Mesenchymal stem cell (in vitro differentiated cells and primary cell): ENCODE data around the gene IFRD2.

Experiments
- DNase-seq: peaks from one replicate; pipeline ENCODE4 v3.0.0-alpha.2; 2013
- H2AFZ ChIP-seq: one replicate; pipeline ENCODE4 v1.6.1; 2013; ENCODE audit warnings: low read depth, mild to moderate bottlenecking, control low read depth, inconsistent platforms, low read length, moderate library complexity
- H2AK5ac ChIP-seq: 2 replicates; pipeline ENCODE4 v1.6.1; 2013; ENCODE audit warnings: low read length, moderate library complexity, mild to moderate bottlenecking, inconsistent platforms; ENCODE audit not compliant: severe bottlenecking
- H2BK120ac ChIP-seq: one replicate; pipeline ENCODE4 v1.6.1; 2013; ENCODE audit warnings: low read depth, mild to moderate bottlenecking, inconsistent platforms, low read length, moderate library complexity
- H2BK12ac ChIP-seq, 2 experiments: one replicate each; pipeline ENCODE4 v1.6.1; 2013; ENCODE audit warnings: inconsistent platforms in 2 of 2, low read length in 2 of 2, mild to moderate bottlenecking in 2 of 2, moderate library complexity in 2 of 2, control low read depth in 1 of 2
- H2BK15ac ChIP-seq: one replicate; pipeline ENCODE4 v1.6.1; 2013; ENCODE audit warnings: mild to moderate bottlenecking, low read depth, inconsistent platforms; ENCODE audit not compliant: poor library complexity, severe bottlenecking
- H2BK5ac ChIP-seq: 2 replicates; pipeline ENCODE4 v1.6.1; 2013; ENCODE audit warnings: low read depth, mild to moderate bottlenecking, low read length, control low read depth, inconsistent platforms; ENCODE audit not compliant: poor library complexity, severe bottlenecking
- H3K14ac ChIP-seq, 2 experiments: one replicate each; pipeline ENCODE4 v1.6.1; 2013; ENCODE audit warnings: inconsistent platforms in 2 of 2, low read length in 2 of 2, control low read depth in 1 of 2, mild to moderate bottlenecking in 1 of 2, moderate library complexity in 1 of 2
- H3K18ac ChIP-seq, 2 experiments: one replicate each; pipeline ENCODE4 v1.6.1; 2013; ENCODE audit warnings: inconsistent platforms in 2 of 2, low read length in 2 of 2, control low read depth in 1 of 2, low read depth in 1 of 2, mild to moderate bottlenecking in 1 of 2
- H3K23ac ChIP-seq, 2 experiments: one replicate each; pipeline ENCODE4 v1.6.1; 2013; ENCODE audit warnings: inconsistent platforms in 2 of 2, low read length in 2 of 2, mild to moderate bottlenecking in 2 of 2, moderate library complexity in 2 of 2, control low read depth in 1 of 2
- H3K27ac ChIP-seq: 2 replicates; pipeline ENCODE4 v1.5.1; 2013; ENCODE audit warnings: mild to moderate bottlenecking, moderate library complexity, low read length, control low read depth, inconsistent platforms; ENCODE audit not compliant: poor library complexity, severe bottlenecking
- H3K27me3 ChIP-seq, 2 experiments: 2 replicates each; pipeline versions ENCODE4 v1.6.1 to v1.7.0; 2013; ENCODE audit warnings: low read length in 2 of 2, mild to moderate bottlenecking in 2 of 2, moderate library complexity in 2 of 2, control low read depth in 1 of 2, inconsistent platforms in 1 of 2; ENCODE audit not compliant: control insufficient read depth in 1 of 2, insufficient read depth in 1 of 2
- H3K36me3 ChIP-seq, 2 experiments: 2 replicates each; pipeline versions ENCODE4 v1.6.1 to v1.7.0; 2013; ENCODE audit warnings: low read length in 2 of 2, control low read depth in 1 of 2, inconsistent platforms in 1 of 2, low read depth in 1 of 2, mild to moderate bottlenecking in 1 of 2; ENCODE audit not compliant: insufficient read depth in 2 of 2, control insufficient read depth in 1 of 2
- H3K4ac ChIP-seq, 2 experiments: one replicate each; pipeline ENCODE4 v1.6.1; 2013; ENCODE audit warnings: inconsistent platforms in 2 of 2, low read length in 2 of 2, mild to moderate bottlenecking in 2 of 2, moderate library complexity in 2 of 2, control low read depth in 1 of 2, low read depth in 1 of 2
- H3K4me1 ChIP-seq: 2 replicates; pipeline ENCODE4 v1.6.1; 2013; ENCODE audit warnings: low read depth, low read length, control low read depth; ENCODE audit not compliant: control insufficient read depth, insufficient read depth
- H3K4me2 ChIP-seq: 2 replicates; pipeline ENCODE4 v1.6.1; 2013; ENCODE audit warnings: low read length, mild to moderate bottlenecking, inconsistent platforms; ENCODE audit not compliant: poor library complexity, severe bottlenecking
- H3K4me3 ChIP-seq, 2 experiments: 2 replicates each; pipeline versions ENCODE4 v1.5.1 to v1.7.0; 2013; ENCODE audit warnings: low read length in 2 of 2, mild to moderate bottlenecking in 2 of 2, control low read depth in 1 of 2, low read depth in 1 of 2; ENCODE audit not compliant: insufficient read depth in 1 of 2
- H3K79me1 ChIP-seq: replicated peaks from 2 replicates; pipeline ENCODE4 v1.6.1; 2013; ENCODE audit warnings: mild to moderate bottlenecking, control low read depth, low read length, inconsistent platforms; ENCODE audit not compliant: poor library complexity, severe bottlenecking
- H3K9ac ChIP-seq: 2 replicates; pipeline ENCODE4 v1.7.0; 2013; ENCODE audit warnings: mild to moderate bottlenecking, low read length, moderate library complexity
- H3K9me3 ChIP-seq: 2 replicates; pipeline ENCODE4 v1.7.0; 2013; ENCODE audit warnings: mild to moderate bottlenecking, low read length; ENCODE audit not compliant: control insufficient read depth
- H4K8ac ChIP-seq: one replicate; pipeline ENCODE4 v1.6.1; 2013; ENCODE audit warnings: inconsistent platforms, mild to moderate bottlenecking, low read length, moderate library complexity
- H4K91ac ChIP-seq: one replicate; pipeline ENCODE4 v1.6.1; 2013; ENCODE audit warnings: mild to moderate bottlenecking, low read length, inconsistent platforms
- WGBS: methylation state at CpG from one replicate; pipeline ENCODE4 v1.1.7; 2013; ENCODE audit warnings: mixed read lengths; 5-methylcytosine and 5-hydroxymethylcytosine counted together

The IFRD2 gene

DNA sequence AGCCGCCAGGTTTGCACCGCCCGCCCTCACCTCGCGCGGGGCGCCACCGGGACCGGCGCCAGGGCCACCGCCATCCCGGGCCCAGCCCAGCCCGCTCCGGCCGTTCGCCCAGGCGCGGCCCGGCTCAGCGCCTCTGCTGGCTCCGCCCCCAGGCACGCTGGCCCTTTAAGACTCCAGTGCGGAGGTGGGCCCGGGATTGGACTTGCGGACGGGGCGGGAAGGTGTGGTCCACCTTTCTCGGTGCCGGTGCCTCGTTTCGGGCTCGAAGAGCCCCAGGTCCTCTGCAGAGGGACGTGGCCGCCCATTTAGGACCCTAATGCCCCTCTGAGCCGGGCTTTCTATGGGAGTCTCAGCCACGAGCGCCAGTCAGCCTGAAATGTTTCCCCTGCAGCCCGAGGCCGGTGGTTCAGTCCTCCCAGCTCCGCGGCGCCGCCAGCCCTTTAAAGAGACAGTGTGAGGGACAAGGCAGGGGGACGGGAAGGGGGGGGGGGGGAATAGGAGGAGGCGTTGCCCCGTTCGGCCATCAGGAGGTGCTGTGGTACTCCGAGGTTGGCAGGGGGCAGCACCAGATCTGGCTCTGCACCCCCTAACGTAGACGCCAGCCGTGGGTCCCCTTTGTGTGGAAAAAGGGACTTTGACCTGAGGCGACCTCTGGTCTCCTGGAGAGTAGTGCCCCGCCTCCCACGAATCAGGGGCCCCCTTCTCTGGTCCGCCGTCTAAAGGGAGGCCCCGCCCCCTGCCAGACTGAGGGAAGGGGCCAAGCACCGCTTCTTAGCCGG, 29.3 kb upstream of the IFRD2 start:
- no peak overlapping the region for H3K23ac ChIP-seq
- peak overlapping the region; percentile 100 for H2BK120ac ChIP-seq
- H3K18ac ChIP-seq: peak overlapping the region; percentile 96 to 99
- peaks cover 51 to 57% of the 10 kb centered on the region in 2 experiments for H3K36me3 ChIP-seq
- peak overlapping the region; percentile 87 for H2AFZ ChIP-seq
- peak overlapping the region; percentile 97 for H2BK15ac ChIP-seq
- H3K4me2 ChIP-seq: peak overlapping the region; percentile 77
- H4K8ac ChIP-seq: peak overlapping the region; percentile 85
- H3K14ac ChIP-seq: peak overlapping the region in 1 of 2 experiments; percentile 84
- H3K27me3 ChIP-seq: no peaks in the 10 kb centered on the region
- WGBS: 1% methylated on average over 59 of the region's 59 CpGs
- no peak overlapping the region for H2AK5ac ChIP-seq
- DNase-seq: peak; percentile 90
- H3K4me1 ChIP-seq: peaks cover 53% of the 10 kb centered on the region
- H3K79me1 ChIP-seq: peaks cover 36% of the 10 kb centered on the region
- H2BK12ac ChIP-seq: peak overlapping the region; percentile 85 to 93
- peak overlapping the region; percentile 99 for H3K9ac ChIP-seq
- peak overlapping the region; percentile 78 to 88 for H3K4me3 ChIP-seq
- peak overlapping the region; percentile 69 to 90 for H3K4ac ChIP-seq
- H4K91ac ChIP-seq: peak overlapping the region; percentile 98
- H3K27ac ChIP-seq: peak overlapping the region; percentile 93
- H3K9me3 ChIP-seq: no peaks in the 10 kb centered on the region
- H2BK5ac ChIP-seq: peak overlapping the region; percentile 98

DNA sequence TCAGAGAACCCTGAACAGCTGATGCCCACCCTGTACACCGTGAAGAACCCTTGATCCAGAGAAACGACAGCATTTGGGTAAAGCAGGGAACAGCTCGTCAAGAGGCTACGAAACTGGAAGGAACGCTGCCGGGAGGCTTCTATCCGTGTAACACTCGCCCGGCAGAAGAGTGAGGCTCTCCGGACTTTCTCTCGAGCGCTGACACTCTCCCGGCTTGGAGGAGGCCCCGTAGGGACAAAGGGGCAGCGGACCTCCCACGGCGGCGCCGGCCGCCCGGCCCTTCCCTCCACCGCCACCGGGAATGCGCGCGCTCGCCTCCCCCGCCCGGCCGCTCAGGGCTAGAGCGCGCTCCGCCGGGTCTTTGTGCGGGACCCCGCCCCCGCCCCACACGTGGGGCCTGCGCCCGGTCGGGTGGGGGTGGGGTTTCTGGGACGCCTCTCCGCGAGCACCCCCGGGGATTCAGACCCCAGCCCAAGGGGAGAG, 28.7 kb upstream of the IFRD2 start:
- Histone ChIP-seq H4K8ac (peak overlapping the region; percentile 85), H2BK12ac (peak overlapping the region in 1 of 2 experiments; percentile 81), H2AK5ac (peak overlapping the region; percentile 37), H3K14ac (peak overlapping the region in 1 of 2 experiments; percentile 87), H3K4ac (peak overlapping the region; percentile 55 to 75), H3K27me3 (no peaks in the 10 kb centered on the region), H4K91ac (peak overlapping the region; percentile 64), H2AFZ (peak overlapping the region; percentile 81), H3K9ac (peak overlapping the region; percentile 99), H3K9me3 (no peaks in the 10 kb centered on the region), H3K27ac (peak overlapping the region; percentile 85), H2BK5ac (peak overlapping the region; percentile 76), H3K18ac (peak overlapping the region; percentile 92 to 99), H2BK120ac (peak overlapping the region; percentile 100), H3K4me2 (peak overlapping the region; percentile 60), H3K4me1 (peaks cover 57% of the 10 kb centered on the region), H3K23ac (no peak overlapping the region), H3K36me3 (peaks cover 51 to 57% of the 10 kb centered on the region in 2 experiments), H2BK15ac (peak overlapping the region; percentile 70), H3K79me1 (peaks cover 37% of the 10 kb centered on the region), H3K4me3 (peak overlapping the region; percentile 78 to 88)
- 0% methylated on average over 32 of the region's 45 CpGs for whole genome bisulfite sequencing
- peak; percentile 77 for DNase-seq

DNA sequence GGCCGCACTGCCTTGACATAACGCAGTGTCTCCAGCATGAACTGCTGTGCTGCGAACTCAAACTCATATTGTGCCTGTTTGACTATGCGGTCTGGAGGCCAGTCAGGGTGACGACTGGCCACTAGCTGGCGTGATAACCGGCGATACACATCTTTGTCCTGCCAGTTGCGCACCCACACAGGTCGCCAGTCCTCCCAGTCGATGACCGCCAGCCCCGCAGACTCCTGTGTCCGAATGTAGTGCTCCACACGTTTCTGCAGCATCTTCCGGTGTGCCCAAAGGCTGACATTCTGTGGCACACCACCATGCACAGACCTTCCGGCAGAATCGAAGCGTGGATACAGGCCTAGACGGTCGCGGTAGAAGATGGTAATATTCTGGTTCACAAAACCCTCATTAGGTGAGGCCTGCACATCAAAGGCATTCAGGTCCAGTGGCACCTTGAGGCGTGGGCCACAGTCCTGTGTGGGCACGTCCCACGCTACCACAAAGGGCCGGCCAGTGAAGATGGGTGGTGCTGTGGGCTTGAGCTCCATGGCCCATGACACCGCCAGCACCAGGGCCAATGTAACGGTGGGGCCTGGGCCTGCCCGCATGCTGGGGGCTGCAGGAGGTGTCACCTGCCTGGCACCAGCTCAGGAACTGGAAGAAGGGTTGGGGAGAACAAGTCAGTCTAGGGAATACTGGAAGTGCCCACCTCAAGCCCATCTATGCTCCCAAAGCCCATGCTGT, 27.8 kb upstream of the IFRD2 start:
- WGBS: 92% methylated on average over 29 of the region's 29 CpGs
- H3K9me3 ChIP-seq: no peaks in the 10 kb centered on the region
- peak overlapping the region; percentile 79 for H4K91ac ChIP-seq
- H3K79me1 ChIP-seq: peaks cover 38% of the 10 kb centered on the region
- no peak overlapping the region for H2AK5ac ChIP-seq
- H3K14ac ChIP-seq: peak overlapping the region in 1 of 2 experiments; percentile 90
- peak overlapping the region; percentile 99 for H3K9ac ChIP-seq
- peak overlapping the region; percentile 60 for H3K4me2 ChIP-seq
- peaks cover 57% of the 10 kb centered on the region for H3K4me1 ChIP-seq
- H3K27ac ChIP-seq: peak overlapping the region; percentile 85
- no peaks in the 10 kb centered on the region for H3K27me3 ChIP-seq
- H2BK15ac ChIP-seq: no peak overlapping the region
- no peak overlapping the region for H2BK120ac ChIP-seq
- H2BK5ac ChIP-seq: no peak overlapping the region
- H3K4ac ChIP-seq: peak overlapping the region in 1 of 2 experiments; percentile 47
- peak overlapping the region in 1 of 2 experiments; percentile 64 for H3K18ac ChIP-seq
- H4K8ac ChIP-seq: no peak overlapping the region
- H3K36me3 ChIP-seq: peaks cover 46 to 55% of the 10 kb centered on the region in 2 experiments
- peak overlapping the region in 1 of 2 experiments; percentile 80 for H2BK12ac ChIP-seq
- no peak overlapping the region for H2AFZ ChIP-seq
- peak overlapping the region; percentile 78 to 88 for H3K4me3 ChIP-seq
- peak overlapping the region in 1 of 2 experiments; percentile 47 for H3K23ac ChIP-seq
- DNase-seq: no peak
